ENCODE measurements around the gene TUBA1A. TPM values are rescaled to one million over a fixed set of nuclear protein-coding genes. Genes with fewer than 3 reads are reported as not detected.
"Not testable (repeated sequence)": the region's sequence is repeated elsewhere in the genome, so short reads cannot be mapped to it uniquely, and the experiment has no call there.

TUBA1A gene
- total RNA-seq, 1 donor: 285 TPM

DNA sequence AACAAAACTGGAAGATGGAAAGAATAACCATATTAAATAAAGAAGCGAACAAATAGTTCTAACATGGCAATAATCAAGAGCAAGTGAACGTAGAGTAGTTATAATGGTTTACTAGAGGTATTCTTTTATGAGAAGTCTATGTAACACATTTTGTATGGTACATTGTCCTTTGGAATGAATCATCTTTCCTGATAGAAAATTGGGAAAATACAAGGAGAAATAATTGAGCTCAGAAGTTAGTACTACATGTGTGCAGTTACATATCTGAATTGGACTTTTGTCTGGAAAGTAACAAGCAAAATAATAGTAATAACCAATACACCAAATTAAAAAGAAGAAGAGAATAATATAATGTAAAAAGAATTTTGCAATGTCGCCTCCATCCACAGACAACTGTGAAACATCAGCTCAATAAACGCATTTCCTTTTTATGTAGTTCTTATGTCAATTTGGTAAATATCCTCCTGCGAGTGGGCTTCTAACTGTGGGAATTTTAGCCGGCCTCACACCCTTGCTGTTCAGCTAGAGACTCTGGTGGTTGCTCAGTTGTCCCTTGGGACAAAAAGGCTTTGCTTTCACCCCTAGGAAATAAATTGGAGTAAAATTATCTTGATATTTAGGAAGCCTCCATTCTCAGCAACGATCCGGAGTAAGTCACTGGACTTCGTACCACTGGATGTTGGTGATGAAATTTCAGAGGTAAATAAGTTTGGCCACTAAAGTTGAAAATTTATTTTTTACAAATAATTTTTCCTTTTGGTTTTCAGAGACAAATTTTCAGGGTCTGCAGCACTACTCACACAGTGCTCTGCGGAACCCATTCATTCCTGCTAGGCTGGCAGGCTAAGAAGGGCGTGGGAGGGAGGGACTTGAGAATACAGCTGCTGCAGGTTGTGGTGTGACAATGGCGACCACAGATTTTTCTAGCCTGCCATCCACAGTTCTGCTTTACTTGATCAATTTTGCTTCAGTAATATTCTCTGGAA is 1.1 kb upstream of the TUBA1A start:
- Histone ChIP-seq H3K4me1 (ENCODE audit: insufficient read depth, low read length) (peaks cover 20% of the 10 kb centered on the region), H3K9me3 (ENCODE audit: low read depth, low read length) (no peaks in the 10 kb centered on the region), H3K27me3 (ENCODE audit: insufficient read depth, low read length) (no peaks in the 10 kb centered on the region), H3K4me3 (ENCODE audit: low read length) (peak overlapping the region; percentile 95)

DNA sequence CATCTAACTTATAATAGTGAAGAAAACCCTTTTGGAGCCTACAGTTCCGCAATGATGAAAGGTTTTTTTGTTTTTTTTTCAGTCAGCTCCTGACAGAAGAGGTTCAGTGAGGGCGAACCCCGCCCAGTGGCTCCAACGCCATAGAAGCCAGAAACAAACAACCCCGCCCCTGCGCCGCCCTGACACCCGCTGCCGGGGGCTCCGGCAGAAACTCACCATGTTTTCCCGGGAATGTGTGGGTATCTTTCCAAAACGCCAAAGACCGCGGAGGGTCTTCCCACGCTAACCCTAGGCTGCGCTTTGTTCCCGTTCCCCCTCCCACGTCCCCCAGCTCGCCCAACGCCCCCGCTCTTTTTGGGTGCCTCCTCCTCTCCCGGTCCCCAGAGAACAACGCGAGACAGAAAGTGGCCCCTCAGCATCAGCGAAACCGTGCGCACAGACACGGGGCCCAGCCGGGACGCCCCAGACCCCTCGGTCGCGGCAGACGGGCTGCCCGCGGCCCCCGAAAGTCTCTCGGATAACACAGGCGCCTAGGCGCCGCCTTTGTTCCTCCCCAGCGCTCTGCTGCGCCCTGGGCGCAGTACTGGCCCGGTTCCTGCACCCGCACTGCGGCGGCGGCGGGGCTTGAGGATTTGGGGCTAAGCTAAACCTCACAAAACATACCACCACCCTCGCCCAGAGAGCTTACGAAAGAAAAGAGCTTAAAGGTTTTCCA is 522 bp downstream of the TUBA1A start:
- H3K4me1 ChIP-seq (ENCODE audit: insufficient read depth, low read length): peaks cover 20% of the 10 kb centered on the region
- H3K27me3 ChIP-seq (ENCODE audit: insufficient read depth, low read length): no peaks in the 10 kb centered on the region
- H3K4me3 ChIP-seq (ENCODE audit: low read length): peak overlapping the region; percentile 95
- H3K9me3 ChIP-seq (ENCODE audit: low read depth, low read length): no peaks in the 10 kb centered on the region

DNA sequence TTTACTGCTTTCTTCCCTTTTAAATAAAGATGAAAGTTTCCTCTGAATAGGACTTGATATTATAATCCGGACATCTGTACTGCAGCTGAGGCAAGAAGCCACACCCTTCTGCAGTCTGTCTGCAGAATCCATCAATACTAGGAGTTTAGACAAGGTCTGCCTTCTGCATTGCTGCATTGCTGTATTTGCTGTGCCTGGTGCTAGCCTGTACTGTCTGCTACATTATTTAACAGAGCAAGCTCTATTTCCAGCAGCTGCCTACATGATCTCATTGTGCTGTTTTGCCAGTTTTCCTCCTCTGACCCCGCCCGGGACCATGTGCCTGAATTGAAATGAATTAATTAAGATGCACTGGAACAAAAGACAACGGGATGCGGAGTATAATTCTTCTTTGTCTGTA is 1.7 kb downstream of the TUBA1A start:
- Histone ChIP-seq H3K4me1 (ENCODE audit: insufficient read depth, low read length) (peaks cover 20% of the 10 kb centered on the region), H3K9me3 (ENCODE audit: low read depth, low read length) (no peaks in the 10 kb centered on the region), H3K27me3 (ENCODE audit: insufficient read depth, low read length) (no peaks in the 10 kb centered on the region), H3K4me3 (ENCODE audit: low read length) (peak overlapping the region; percentile 95)

DNA sequence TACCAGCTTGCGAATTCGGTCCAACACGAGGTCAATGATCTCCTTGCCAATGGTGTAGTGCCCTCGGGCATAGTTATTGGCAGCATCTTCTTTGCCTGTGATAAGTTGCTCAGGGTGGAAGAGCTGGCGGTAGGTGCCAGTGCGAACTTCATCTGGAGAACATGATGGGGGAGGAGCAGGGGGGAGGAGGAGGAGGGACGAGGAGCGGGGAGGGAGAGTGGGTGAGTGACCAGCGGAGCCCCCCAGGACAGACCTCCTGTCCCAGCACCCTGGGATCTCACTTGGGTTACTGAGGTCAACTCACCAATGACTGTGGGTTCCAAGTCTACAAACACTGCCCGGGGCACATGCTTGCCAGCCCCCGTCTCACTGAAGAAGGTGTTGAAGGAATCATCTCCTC is 2.6 kb downstream of the TUBA1A start:
- H3K9me3 ChIP-seq (ENCODE audit: low read depth, low read length); H3K27me3 ChIP-seq (ENCODE audit: insufficient read depth, low read length); H3K4me3 ChIP-seq (ENCODE audit: low read length): not testable (repeated sequence)
- peaks cover 20% of the 10 kb centered on the region for H3K4me1 ChIP-seq (ENCODE audit: insufficient read depth, low read length)

DNA sequence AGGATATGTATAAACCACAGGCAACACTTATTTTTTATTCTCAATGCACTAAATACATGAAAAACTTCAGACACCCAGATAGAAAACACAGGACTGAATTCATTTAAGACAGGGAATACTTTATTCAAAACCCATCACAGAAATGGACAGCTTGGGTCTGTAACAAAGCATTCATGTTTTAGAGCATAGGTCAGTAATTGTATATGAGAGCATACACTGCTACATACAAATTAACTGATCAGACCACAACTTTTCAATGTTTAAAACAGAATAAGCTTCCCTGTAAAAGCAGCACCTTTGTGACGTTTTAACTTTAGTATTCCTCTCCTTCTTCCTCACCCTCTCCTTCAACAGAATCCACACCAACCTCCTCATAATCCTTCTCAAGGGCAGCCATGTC is 4.2 kb downstream of the TUBA1A start:
- H3K9me3 ChIP-seq (ENCODE audit: low read depth, low read length); H3K4me3 ChIP-seq (ENCODE audit: low read length); H3K27me3 ChIP-seq (ENCODE audit: insufficient read depth, low read length): not testable (repeated sequence)
- H3K4me1 ChIP-seq (ENCODE audit: insufficient read depth, low read length): peaks cover 15% of the 10 kb centered on the region

DNA sequence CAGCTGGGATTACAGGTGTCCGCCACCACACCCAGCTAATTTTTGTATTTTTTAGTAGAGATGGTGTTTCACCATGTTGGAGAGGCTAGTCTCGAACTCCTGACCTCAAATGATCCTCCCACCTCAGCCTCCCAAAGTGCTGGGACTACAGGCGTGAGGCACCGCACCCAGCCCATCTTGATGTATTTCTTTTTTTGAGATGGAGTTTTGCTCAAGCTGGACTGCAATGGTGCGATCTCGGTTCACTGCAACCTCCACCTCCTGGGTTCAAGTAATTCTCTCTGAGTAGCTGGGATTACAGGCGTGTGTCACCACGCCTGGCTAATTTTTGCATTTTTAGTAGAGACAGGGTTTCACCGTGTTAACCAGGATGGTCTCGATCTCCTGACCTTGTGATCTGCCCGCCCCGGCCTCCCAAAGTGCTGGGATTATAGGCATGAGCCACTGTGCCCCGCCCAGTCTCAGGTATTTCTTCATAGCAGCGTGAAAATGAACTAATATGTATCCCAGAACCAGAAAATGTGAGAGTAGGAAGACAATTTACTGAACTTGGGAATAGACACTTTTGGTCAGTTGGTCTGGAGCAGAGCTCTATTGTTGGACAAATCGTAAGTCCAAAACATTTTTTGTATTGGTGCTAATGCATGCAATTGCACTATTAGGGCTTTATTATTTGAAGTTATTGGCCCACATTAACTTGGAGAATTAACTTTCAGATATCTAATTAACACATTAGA is 5.5 kb downstream of the TUBA1A start:
- not testable (repeated sequence) for H3K27me3 ChIP-seq (ENCODE audit: insufficient read depth, low read length); H3K4me3 ChIP-seq (ENCODE audit: low read length); H3K9me3 ChIP-seq (ENCODE audit: low read depth, low read length)
- H3K4me1 ChIP-seq (ENCODE audit: insufficient read depth, low read length): peaks cover 10% of the 10 kb centered on the region

DNA sequence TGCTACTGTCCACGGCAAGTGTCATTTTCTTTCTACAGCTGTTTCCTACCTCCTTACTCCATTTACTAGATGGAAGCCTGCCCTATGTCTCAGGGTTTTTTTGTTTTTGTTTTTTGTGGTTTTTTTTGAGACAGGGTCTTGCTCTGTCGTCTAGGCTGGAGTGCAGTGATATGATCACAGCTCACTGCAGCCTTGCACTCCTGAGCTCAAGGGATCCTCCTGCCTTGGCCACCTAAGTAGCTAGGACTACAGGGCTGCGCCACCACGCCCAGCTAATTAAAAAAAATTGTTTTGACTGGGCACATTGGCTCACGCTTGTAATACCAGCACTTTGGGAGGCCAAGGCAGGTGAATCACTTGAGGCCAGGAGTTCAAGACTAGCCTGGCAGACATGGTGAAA is 14.7 kb downstream of the TUBA1A start:
- peaks cover 7% of the 10 kb centered on the region for H3K4me1 ChIP-seq (ENCODE audit: insufficient read depth, low read length)
- H3K9me3 ChIP-seq (ENCODE audit: low read depth, low read length): no peaks in the 10 kb centered on the region
- H3K27me3 ChIP-seq (ENCODE audit: insufficient read depth, low read length): no peaks in the 10 kb centered on the region
- H3K4me3 ChIP-seq (ENCODE audit: low read length): no peak overlapping the region

DNA sequence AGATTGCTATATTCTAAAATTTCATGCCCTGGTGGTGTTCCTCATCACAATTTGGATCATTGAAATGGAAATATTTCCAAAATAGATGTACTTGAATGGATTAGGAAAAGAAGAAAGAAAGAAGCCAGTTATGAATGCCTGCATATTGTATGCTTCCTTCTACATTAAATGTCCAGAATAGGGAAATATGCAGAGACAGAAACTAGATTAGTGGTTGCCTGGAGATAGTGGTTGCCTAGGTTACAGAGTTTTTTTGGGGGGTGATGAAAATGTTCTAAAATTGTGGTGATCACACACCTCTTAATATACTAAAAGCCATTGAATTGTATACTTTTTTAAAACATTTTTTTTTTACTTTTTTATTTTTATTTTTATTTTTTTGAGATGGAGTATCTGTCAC is 18.0 kb downstream of the TUBA1A start:
- H3K27me3 ChIP-seq (ENCODE audit: insufficient read depth, low read length): no peaks in the 10 kb centered on the region
- H3K4me3 ChIP-seq (ENCODE audit: low read length): no peak overlapping the region
- H3K9me3 ChIP-seq (ENCODE audit: low read depth, low read length): no peaks in the 10 kb centered on the region
- H3K4me1 ChIP-seq (ENCODE audit: insufficient read depth, low read length): peaks cover 2% of the 10 kb centered on the region

DNA sequence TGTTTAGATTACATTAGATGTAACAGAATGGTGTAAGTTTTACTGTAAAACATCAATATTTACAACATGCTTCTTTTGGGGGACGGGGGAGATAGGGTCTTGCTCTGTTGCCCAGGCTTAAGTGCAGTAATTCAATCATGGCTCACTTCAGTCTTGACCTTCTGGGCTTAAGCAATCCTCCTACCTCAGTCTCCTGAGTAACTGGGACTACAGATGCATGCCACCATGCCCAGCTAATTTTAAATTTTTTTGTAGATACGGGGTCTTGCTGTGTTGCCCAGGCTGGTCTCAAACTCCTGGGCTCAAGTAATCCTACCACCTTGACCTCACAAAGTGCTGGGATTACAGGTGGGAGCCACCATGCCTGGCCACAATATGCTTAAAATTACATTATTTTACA is 23.8 kb downstream of the TUBA1A start:
- no peaks in the 10 kb centered on the region for H3K27me3 ChIP-seq (ENCODE audit: insufficient read depth, low read length)
- H3K4me3 ChIP-seq (ENCODE audit: low read length): no peak overlapping the region
- H3K4me1 ChIP-seq (ENCODE audit: insufficient read depth, low read length): peaks cover 28% of the 10 kb centered on the region
- H3K9me3 ChIP-seq (ENCODE audit: low read depth, low read length): no peaks in the 10 kb centered on the region

DNA sequence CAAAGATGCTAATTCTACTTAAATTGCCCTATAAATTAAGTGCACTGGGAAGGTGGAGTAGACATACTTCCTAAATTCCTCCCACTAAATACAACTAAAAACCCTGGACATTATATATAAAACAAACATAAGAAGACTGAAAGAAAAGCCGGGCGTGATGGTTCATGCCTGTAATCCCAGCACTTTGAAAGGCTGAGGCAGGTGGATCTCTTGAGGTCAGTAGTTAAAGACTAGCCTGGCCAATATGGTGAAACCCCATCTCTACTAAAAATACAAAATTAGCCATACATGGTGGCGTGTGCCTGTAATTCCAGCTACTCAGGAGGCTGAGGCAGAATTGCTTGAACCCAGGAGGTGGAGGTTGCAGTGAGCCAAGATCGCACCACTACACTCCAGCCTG is 27.0 kb downstream of the TUBA1A start:
- peaks cover 31% of the 10 kb centered on the region for H3K4me1 ChIP-seq (ENCODE audit: insufficient read depth, low read length)
- H3K4me3 ChIP-seq (ENCODE audit: low read length); H3K27me3 ChIP-seq (ENCODE audit: insufficient read depth, low read length); H3K9me3 ChIP-seq (ENCODE audit: low read depth, low read length): not testable (repeated sequence)

DNA sequence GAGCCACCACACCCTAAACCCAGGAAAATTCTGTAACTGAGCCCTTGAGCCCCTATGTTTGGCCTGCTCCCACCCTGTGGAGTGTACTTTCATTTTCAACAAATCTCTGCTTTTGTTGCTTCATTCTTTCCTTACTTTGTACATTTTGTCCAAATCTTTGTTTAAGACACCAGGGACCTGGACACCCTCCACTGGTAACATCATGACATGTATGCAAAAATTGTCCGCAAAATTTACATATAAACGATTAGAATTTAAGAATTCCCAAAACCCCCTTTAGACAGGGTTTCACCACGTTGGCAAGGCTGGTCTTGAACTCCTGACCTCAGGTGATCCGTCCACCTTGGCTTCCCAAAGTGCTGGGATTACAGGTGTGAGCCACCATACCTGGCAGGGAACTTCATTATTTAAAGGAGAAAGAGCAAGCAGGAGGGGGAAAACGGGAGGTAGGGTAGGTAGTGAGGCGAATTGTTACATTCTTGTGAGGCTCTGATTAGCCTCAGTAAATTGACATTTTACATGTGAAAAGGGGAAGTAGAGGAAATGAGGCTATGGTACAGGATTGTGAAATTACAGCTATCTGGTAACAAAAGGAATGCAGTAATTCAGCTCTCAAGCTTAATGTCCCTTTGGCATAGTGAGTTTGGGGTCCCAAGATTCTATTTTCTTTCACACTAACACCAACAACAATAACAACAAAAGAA is 27.6 kb downstream of the TUBA1A start:
- peaks cover 31% of the 10 kb centered on the region for H3K4me1 ChIP-seq (ENCODE audit: insufficient read depth, low read length)
- H3K27me3 ChIP-seq (ENCODE audit: insufficient read depth, low read length): no peaks in the 10 kb centered on the region
- H3K4me3 ChIP-seq (ENCODE audit: low read length): no peak overlapping the region
- H3K9me3 ChIP-seq (ENCODE audit: low read depth, low read length): no peaks in the 10 kb centered on the region

DNA sequence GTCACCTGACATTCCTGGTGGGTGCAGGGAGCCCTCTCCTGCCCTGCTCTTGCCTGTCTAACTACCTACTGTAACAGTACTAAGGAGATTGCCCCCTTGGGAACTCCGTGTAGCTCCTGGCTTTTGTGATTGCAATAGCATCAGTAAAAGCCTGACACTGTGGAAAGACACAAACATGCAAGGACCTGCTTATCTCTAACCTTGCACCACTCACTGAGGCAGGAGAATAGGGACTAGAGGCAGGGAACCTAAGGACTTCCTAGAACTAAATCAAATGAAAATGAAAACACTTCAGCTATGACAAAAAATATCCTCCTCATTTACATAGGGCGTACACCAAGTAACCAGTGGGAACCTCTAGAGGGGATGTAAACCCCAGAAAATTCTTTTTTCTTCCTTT is 28.5 kb downstream of the TUBA1A start:
- Histone ChIP-seq H3K27me3 (ENCODE audit: insufficient read depth, low read length) (no peaks in the 10 kb centered on the region), H3K9me3 (ENCODE audit: low read depth, low read length) (no peaks in the 10 kb centered on the region), H3K4me1 (ENCODE audit: insufficient read depth, low read length) (peaks cover 31% of the 10 kb centered on the region), H3K4me3 (ENCODE audit: low read length) (no peak overlapping the region)

DNA sequence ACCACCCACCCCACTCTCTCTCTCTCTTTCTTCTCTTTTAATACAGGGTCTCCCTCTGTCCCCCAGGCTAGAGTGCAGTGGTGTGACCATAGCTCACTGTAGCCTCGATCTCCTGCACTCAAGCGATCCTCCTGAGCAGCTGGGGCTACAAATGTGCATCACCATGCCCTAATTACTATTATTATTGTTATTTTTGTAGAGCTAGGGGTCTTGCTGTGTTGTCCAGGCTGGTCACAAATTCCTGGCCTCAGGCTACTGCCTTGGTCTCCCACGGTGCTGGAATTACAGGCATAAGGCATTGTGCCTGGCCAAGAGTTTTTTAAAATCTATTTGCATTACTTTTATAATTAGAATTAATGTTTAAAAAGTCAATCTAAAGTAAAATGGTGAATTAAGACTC is 34.7 kb downstream of the TUBA1A start:
- Histone ChIP-seq H3K27me3 (ENCODE audit: insufficient read depth, low read length) (no peaks in the 10 kb centered on the region), H3K4me3 (ENCODE audit: low read length) (no peak overlapping the region), H3K9me3 (ENCODE audit: low read depth, low read length) (no peaks in the 10 kb centered on the region), H3K4me1 (ENCODE audit: insufficient read depth, low read length) (no peaks in the 10 kb centered on the region)

DNA sequence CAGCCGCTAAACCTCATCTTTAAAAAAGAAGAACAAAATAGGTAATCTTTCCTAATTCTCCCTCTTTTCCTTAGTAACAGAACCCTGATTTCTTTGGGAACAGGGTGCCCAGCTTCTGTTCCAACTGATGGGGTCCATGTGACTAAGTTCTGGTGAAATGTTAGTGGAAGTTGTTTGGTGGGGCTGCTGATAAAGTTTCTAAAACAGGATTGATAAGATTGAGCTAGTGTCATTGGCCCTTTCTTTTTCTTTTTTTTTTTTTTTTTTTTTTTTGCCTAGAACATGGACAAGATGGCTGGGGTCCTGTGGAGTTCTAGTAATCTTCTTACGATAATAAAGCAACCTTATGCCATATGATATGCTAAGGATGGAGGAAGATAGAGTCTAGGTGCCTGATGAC is 41.5 kb downstream of the TUBA1A start:
- no peak overlapping the region for H3K4me3 ChIP-seq (ENCODE audit: low read length)
- H3K4me1 ChIP-seq (ENCODE audit: insufficient read depth, low read length): no peaks in the 10 kb centered on the region
- H3K9me3 ChIP-seq (ENCODE audit: low read depth, low read length): no peaks in the 10 kb centered on the region
- no peaks in the 10 kb centered on the region for H3K27me3 ChIP-seq (ENCODE audit: insufficient read depth, low read length)

DNA sequence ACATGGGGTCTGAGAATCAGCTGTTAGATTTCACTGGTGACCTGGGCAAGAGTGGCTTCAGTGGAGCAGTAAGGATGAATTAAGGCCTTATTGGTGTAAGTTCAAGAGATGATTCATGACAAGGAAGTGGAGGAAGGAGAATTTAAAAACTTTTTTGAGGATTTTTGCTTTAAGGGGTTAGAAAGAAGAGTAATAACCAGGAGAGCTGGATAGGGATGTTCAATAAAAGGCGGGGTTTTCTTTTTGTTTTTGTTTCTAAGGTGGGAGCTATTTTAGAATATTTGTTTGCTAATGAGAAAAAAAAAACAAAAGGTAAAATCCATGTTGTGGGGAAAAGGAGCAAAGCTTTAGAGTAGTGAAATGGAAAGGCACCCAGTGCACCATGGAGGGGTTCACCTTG is 42.5 kb downstream of the TUBA1A start:
- no peak overlapping the region for H3K4me3 ChIP-seq (ENCODE audit: low read length)
- H3K27me3 ChIP-seq (ENCODE audit: insufficient read depth, low read length): no peaks in the 10 kb centered on the region

More for the DNA sequence above, 42.5 kb downstream of the TUBA1A start:
- H3K9me3 ChIP-seq (ENCODE audit: low read depth, low read length): no peaks in the 10 kb centered on the region
- no peaks in the 10 kb centered on the region for H3K4me1 ChIP-seq (ENCODE audit: insufficient read depth, low read length)

All from mononuclear cell (primary cell).